ENCODE data around the gene LDLRAP1.

Gene LDLRAP1

GRCh38 chr1:25563330-25564215 is 20.2 kb downstream of the LDLRAP1 start:
- DNase-seq, result no peak

GRCh38 chr1:25564777-25565574 is 21.6 kb downstream of the LDLRAP1 start:
- DNase-seq, result no peak

- DNase-seq, result no peak
These were observed 22.2 kb downstream of the LDLRAP1 start for GRCh38 chr1:25565626-25566025.

- DNase-seq, result no peak
These were observed 22.8 kb downstream of the LDLRAP1 start for GRCh38 chr1:25566176-25566729.

GRCh38 chr1:25566730-25567341 is 23.4 kb downstream of the LDLRAP1 start:
- DNase-seq, result no peak

GRCh38 chr1:25567710-25568089 is 24.3 kb downstream of the LDLRAP1 start:
- no peak for DNase-seq

GRCh38 chr1:25568090-25568833 is 24.9 kb downstream of the LDLRAP1 start:
- no peak for DNase-seq

- no peak for DNase-seq
These were observed 25.6 kb downstream of the LDLRAP1 start for GRCh38 chr1:25568834-25569596.

- DNase-seq, result no peak
These were observed 26.4 kb downstream of the LDLRAP1 start for GRCh38 chr1:25569597-25570396.

- DNase-seq, result no peak
These were observed 27.6 kb downstream of the LDLRAP1 start for GRCh38 chr1:25570798-25571521.

GRCh38 chr1:25571522-25571970 is 28.1 kb downstream of the LDLRAP1 start:
- no peak for DNase-seq

GRCh38 chr1:25572107-25572506 is 28.7 kb downstream of the LDLRAP1 start:
- no peak for DNase-seq

GRCh38 chr1:25572708-25573590 is 29.5 kb downstream of the LDLRAP1 start:
- no peak for DNase-seq

GRCh38 chr1:25573591-25573930 is 30.2 kb downstream of the LDLRAP1 start:
- DNase-seq, result no peak

GRCh38 chr1:25573961-25574360 is 30.6 kb downstream of the LDLRAP1 start:
- no peak for DNase-seq

GRCh38 chr1:25575191-25575590 is 31.8 kb downstream of the LDLRAP1 start:
- no peak for DNase-seq

- DNase-seq, result no peak
These were observed 33.2 kb downstream of the LDLRAP1 start for GRCh38 chr1:25576459-25577133.

GRCh38 chr1:25577134-25577920 is 33.9 kb downstream of the LDLRAP1 start:
- no peak for DNase-seq

Data from NCI-H774 (cell line).